HG03097 (cell line): Measurements from ENCODE around the gene DEFB132.

ENCODE experiments used
- ATAC-seq: cut with Tn5 transposase; IDR thresholded peaks from one replicate; pipeline ENCODE4 v1.9.1; 2021; ENCODE audit not compliant: unreplicated experiment, low FRiP score

DEFB132 gene

GRCh38 chr20:295804-296203 lies 38.3 kb downstream of the DEFB132 start:
- ATAC-seq = no peak

GRCh38 chr20:297098-297924 lies 39.8 kb downstream of the DEFB132 start, which contains the start of gene ZCCHC3:
ZCCHC3 (plus strand) TSS chr20:297570; CDS start chr20:297587, 17 bp downstream.
- ATAC-seq = peak; percentile 66

- peak; percentile 17 for ATAC-seq
Measured at GRCh38 chr20:297925-298775, 40.6 kb downstream of the DEFB132 start.

- ATAC-seq = no peak
Measured at GRCh38 chr20:298776-299391, 41.4 kb downstream of the DEFB132 start.

- ATAC-seq = no peak
Measured at GRCh38 chr20:300345-300990, 42.9 kb downstream of the DEFB132 start.

GRCh38 chr20:301886-302848 lies 44.6 kb downstream of the DEFB132 start:
- ATAC-seq = no peak

GRCh38 chr20:305745-306144 lies 48.2 kb downstream of the DEFB132 start:
- ATAC-seq = no peak

- no peak for ATAC-seq
Measured at GRCh38 chr20:308427-309038, 51.0 kb downstream of the DEFB132 start.

GRCh38 chr20:309306-309840 lies 51.8 kb downstream of the DEFB132 start:
- ATAC-seq = no peak

- ATAC-seq = peak; percentile 95
Measured at GRCh38 chr20:309841-310644, 52.5 kb downstream of the DEFB132 start.

- no peak for ATAC-seq
Measured at GRCh38 chr20:310645-311044, 53.1 kb downstream of the DEFB132 start.
